ENCODE data around the gene DBR1. TPM values are rescaled to one million over a fixed set of nuclear protein-coding genes. Genes with fewer than 3 reads are reported as not detected.

DBR1 gene
- total and polyA plus RNA-seq, 2 experiments from 2014 or later = 9.7 to 17.2 TPM

- Mint-ChIP-seq H3K27ac (no peak overlapping the region), H3K4me1 (peaks cover 4% of the 10 kb centered on the region; the same call in 2 of the 3 replicates), H3K9me3 (no peaks in the 10 kb centered on the region; the same call in 2 of the 3 replicates), H3K4me3 (no peak overlapping the region), H3K27me3 (ENCODE audit: insufficient read depth, low read depth, poor library complexity) (no peaks in the 10 kb centered on the region), H3K36me3 (ENCODE audit: low read depth) (no peaks in the 10 kb centered on the region)
- DNase-seq (ENCODE audit: low spot score) = no peak
- Histone ChIP-seq H2AFZ (no peak overlapping the region), H3K4me3 (no peak overlapping the region), H3K27ac (ENCODE audit: low read depth) (no peak overlapping the region), H3K4me1 (ENCODE audit: insufficient read depth) (no peaks in the 10 kb centered on the region), H3K79me2 (replicated peaks; ENCODE audit: insufficient read depth) (no peaks in the 10 kb centered on the region), H4K20me1 (replicated peaks; ENCODE audit: insufficient read depth) (no peaks in the 10 kb centered on the region), H3K4me2 (no peak overlapping the region), H3K36me3 (ENCODE audit: insufficient read depth) (no peaks in the 10 kb centered on the region), H3K27me3 (ENCODE audit: insufficient read depth) (no peaks in the 10 kb centered on the region), H3F3A (replicated peaks; ENCODE audit: low read depth) (no peaks in the 10 kb centered on the region), H3K9me2 (ENCODE audit: insufficient read depth) (peaks cover 34% of the 10 kb centered on the region)
- no peak for TF ChIP-seq ZNF331 (CRISPR knock-in tag; IDR thresholded peaks at IDR 0.05; ENCODE audit: low read depth)
- TF ChIP-seq, protein P1, sequence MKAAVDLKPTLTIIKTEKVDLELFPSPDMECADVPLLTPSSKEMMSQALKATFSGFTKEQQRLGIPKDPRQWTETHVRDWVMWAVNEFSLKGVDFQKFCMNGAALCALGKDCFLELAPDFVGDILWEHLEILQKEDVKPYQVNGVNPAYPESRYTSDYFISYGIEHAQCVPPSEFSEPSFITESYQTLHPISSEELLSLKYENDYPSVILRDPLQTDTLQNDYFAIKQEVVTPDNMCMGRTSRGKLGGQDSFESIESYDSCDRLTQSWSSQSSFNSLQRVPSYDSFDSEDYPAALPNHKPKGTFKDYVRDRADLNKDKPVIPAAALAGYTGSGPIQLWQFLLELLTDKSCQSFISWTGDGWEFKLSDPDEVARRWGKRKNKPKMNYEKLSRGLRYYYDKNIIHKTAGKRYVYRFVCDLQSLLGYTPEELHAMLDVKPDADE (IDR thresholded peaks at IDR 0.05) = no peak
- ATAC-seq = no peak
These were observed 36.9 kb downstream of the DBR1 start for GRCh38 chr3:138137861-138138260.

- Mint-ChIP-seq H3K9me3 (no peaks in the 10 kb centered on the region; the same call in 2 of the 3 replicates), H3K27ac (no peak overlapping the region), H3K4me1 (peaks cover 4% of the 10 kb centered on the region; the same call in 2 of the 3 replicates), H3K4me3 (no peak overlapping the region), H3K27me3 (ENCODE audit: insufficient read depth, low read depth, poor library complexity) (no peaks in the 10 kb centered on the region), H3K36me3 (ENCODE audit: low read depth) (no peaks in the 10 kb centered on the region)
- Histone ChIP-seq H4K20me1 (replicated peaks; ENCODE audit: insufficient read depth) (no peaks in the 10 kb centered on the region), H3K27me3 (ENCODE audit: insufficient read depth) (no peaks in the 10 kb centered on the region), H3K4me3 (no peak overlapping the region), H3K36me3 (ENCODE audit: insufficient read depth) (no peaks in the 10 kb centered on the region), H3F3A (replicated peaks; ENCODE audit: low read depth) (no peaks in the 10 kb centered on the region), H3K4me1 (ENCODE audit: insufficient read depth) (no peaks in the 10 kb centered on the region), H3K27ac (ENCODE audit: low read depth) (no peak overlapping the region), H3K4me2 (no peak overlapping the region), H3K9me2 (ENCODE audit: insufficient read depth) (peaks cover 34% of the 10 kb centered on the region), H3K79me2 (replicated peaks; ENCODE audit: insufficient read depth) (no peaks in the 10 kb centered on the region), H2AFZ (peak overlapping the region; percentile 9; the same call in 1 of the 2 replicates)
- ATAC-seq (no peak), DNase-seq (ENCODE audit: low spot score) (no peak)
- no peak for TF ChIP-seq REST (IDR thresholded peaks at IDR 0.05; ENCODE audit: unreplicated experiment)
- TF ChIP-seq JUNB (IDR thresholded peaks at IDR 0.05; ENCODE audit: unreplicated experiment) = no peak
- TF ChIP-seq EZH2 (IDR thresholded peaks at IDR 0.05; ENCODE audit: low read depth, unreplicated experiment) = no peak
- TF ChIP-seq STAT1 (IDR thresholded peaks at IDR 0.05; ENCODE audit: unreplicated experiment) = no peak
- no peak for TF ChIP-seq CREB1 (CRISPR knock-in tag; IDR thresholded peaks at IDR 0.05; ENCODE audit: low read depth)
- TF ChIP-seq ZNF462 (CRISPR knock-in tag; IDR thresholded peaks at IDR 0.05) = no peak
- TF ChIP-seq, protein P1 (IDR thresholded peaks at IDR 0.05) = no peak
- TF ChIP-seq POLR2AphosphoS5 (IDR thresholded peaks at IDR 0.05; ENCODE audit: low read depth) = no peak
- TF ChIP-seq ZNF114 (CRISPR knock-in tag; IDR thresholded peaks at IDR 0.05) = no peak
- no peak for TF ChIP-seq NANOG (IDR thresholded peaks at IDR 0.05; ENCODE audit: borderline replicate concordance)
These were observed 38.5 kb downstream of the DBR1 start for GRCh38 chr3:138136201-138136600.
